LNCAP (cell line): ENCODE results near the gene POLR3GL.

Source experiments
- TF ChIP-seq, protein P1 (sequence below): fragments of 450-650 bp; IDR thresholded peaks from 2 replicates; pipeline ENCODE4 v1.5.1; 2017; ENCODE audit warnings: mild to moderate bottlenecking

POLR3GL gene, protein sequence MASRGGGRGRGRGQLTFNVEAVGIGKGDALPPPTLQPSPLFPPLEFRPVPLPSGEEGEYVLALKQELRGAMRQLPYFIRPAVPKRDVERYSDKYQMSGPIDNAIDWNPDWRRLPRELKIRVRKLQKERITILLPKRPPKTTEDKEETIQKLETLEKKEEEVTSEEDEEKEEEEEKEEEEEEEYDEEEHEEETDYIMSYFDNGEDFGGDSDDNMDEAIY

DNA sequence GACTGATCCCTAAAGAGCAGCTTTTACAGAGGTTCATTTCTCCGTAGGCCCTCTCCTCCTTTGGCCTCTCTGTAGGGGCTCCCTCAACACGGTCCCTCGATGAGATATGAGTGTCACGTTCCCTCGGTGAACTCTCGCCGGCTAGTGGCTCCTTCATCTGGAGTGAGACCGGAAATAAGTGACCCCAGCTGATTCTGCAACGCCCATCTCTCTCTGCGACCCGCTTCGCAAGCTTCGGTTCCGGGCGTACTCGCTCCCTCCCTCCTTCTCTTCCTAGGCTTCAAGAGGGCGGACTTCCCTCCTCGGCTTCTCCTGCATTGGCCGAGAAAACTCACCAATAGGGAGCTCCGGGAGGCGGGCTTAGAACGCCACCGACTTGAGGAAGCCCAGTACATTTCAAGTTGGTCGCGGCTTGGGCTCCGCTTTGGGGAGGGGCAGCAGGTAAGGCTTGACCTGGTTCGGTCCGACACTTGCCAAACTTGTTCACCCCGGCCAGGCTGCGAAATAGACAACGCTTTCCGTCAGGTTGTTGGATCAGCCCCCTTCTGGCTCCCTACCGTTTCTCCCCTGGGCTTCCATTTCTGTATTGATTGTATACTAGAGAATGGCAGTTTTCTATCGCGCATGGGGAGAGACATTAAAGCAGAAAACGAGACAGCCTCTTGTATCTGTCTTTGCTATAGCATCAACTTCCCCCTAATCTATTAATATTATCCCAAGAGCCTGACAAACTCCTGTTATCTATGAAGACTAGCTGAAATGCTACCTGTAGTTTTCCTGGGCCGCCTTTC lies at the start of gene POLR3GL, which contains the start of gene ANKRD34A:
TSS of gene POLR3GL (plus strand) at position 363 of the 791 bp plus-strand sequence. CDS start 10,176 bp downstream, outside the sequence.
TSS of gene ANKRD34A (minus strand) at position 248 of the 791 bp plus-strand sequence. CDS start 2,816 bp downstream, outside the sequence.
- TF ChIP-seq, protein P1, sequence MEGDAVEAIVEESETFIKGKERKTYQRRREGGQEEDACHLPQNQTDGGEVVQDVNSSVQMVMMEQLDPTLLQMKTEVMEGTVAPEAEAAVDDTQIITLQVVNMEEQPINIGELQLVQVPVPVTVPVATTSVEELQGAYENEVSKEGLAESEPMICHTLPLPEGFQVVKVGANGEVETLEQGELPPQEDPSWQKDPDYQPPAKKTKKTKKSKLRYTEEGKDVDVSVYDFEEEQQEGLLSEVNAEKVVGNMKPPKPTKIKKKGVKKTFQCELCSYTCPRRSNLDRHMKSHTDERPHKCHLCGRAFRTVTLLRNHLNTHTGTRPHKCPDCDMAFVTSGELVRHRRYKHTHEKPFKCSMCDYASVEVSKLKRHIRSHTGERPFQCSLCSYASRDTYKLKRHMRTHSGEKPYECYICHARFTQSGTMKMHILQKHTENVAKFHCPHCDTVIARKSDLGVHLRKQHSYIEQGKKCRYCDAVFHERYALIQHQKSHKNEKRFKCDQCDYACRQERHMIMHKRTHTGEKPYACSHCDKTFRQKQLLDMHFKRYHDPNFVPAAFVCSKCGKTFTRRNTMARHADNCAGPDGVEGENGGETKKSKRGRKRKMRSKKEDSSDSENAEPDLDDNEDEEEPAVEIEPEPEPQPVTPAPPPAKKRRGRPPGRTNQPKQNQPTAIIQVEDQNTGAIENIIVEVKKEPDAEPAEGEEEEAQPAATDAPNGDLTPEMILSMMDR, result no peak

DNA sequence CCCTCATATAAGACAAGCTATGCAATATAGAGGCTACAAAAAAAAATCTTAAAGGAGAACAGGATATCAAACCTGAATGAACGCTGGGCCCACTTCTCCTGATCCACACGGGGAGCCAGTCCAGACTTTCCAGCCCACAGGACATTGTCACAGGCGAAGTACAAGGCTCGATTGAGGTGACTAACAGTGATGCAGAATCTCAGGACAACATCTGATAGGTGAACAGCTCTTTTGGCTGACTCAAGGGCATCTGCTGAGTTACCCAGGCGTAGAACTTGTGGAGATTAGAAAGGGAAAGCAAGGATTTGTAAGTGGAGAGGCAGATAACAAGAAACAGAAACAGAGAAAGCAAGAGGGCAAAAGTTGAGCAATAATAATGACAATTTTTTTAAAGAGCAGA lies 47.7 kb upstream of the POLR3GL start:
- TF ChIP-seq, protein P1, result no peak

DNA sequence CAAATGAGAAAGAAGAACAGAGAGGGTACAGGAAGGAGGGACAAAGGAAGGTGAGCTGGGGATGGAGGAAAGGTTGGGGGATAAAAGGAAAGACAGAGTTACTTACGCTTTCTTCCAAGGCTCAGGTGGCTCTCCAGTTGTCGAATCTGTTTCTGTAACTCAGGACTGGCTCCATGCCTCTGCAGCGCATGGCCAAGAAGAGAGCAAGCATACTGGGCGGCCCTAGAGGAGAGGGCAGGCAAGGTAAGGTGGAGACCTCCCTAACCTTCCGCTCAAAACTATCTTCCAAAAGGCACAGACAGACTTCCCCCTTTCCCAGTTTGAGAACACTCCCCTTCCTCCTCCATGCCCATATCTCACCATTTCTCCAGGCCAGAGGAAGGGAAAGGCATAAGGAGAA lies 46.9 kb upstream of the POLR3GL start:
- TF ChIP-seq, protein P1, result no peak

DNA sequence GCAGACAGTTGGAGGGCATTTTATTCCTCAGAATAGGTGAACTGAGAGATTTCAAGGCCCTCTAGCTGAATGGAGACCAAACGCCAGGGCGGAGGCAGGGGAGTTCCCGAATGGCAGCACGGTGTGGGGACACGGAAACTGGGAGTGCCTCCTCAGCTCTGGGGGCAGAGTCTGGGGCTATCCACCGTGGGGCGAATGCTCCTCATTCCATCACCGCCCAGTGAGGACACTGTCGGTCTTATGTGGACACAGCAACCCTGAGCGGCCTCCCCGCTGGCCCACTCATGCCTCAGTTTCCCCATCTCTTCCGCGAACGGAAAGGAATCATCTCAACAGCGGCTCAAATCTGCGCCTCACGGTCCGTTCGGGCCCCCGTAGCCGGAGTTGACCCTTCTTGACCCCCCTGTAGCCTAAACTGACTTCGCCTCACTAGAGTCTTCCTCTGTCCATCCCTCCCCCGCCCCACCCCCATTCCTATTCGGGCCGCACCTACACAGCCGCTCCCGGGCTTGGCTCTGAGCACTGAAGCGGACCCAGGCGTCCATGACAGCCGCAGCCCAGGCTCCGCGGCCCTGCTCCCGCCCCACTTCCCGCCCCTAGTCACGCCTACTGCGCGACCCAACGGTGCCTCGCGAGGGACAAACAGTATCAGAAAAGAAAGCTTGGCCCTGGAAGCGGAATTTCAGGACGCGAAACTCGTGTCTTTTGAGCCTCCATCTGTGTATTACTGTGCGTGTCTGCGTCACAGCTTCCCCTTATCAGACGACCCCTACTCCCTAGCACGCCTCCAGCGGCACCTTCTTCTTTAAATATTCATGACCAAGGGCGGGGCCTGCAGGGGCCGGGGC lies 46.1 kb upstream of the POLR3GL start, which contains the start of gene PEX11B:
TSS of gene PEX11B (minus strand) at position 574 of the 848 bp plus-strand sequence. CDS start at position 545, 29 bp downstream.
- TF ChIP-seq, protein P1, result no peak

DNA sequence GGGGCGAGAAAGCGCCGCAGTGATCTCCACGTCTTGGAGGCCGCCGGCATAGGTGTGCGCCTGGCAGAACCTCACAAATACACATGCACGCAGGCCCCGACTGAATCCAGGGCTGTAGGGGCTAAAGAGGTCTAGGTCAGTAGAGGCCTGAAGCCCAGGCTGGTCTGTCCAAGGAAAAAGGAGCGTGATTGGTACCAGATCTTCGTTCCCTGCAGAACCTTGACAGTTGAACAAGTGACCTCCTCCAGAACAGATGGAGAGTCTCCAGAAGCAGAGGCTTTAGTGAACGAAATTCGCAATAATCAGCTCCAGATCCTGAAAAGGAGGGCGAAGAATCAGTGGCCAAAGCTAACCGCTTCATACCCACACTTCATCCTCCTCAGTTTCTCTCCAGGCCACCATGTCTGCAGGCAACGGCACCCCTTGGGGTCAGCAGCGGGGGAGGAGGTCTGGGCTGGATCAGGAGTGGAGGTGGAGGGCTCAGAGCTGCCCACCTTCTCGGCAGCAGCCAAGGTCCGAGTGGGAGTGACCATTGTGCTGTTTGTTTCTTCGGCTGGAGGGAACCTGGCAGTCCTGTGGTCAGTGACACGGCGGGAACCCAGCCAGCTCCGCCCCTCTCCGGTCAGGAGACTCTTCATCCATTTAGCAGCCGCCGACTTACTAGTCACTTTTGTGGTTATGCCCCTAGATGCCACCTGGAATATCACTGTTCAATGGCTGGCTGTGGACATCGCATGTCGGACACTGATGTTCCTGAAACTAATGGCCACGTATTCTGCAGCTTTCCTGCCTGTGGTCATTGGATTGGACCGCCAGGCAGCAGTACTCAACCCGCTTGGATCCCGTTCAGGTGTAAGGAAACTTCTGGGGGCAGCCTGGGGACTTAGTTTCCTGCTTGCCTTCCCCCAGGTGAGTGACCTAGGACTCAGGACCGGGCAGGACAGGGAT lies 45.2 kb upstream of the POLR3GL start:
- TF ChIP-seq, protein P1, result no peak

DNA sequence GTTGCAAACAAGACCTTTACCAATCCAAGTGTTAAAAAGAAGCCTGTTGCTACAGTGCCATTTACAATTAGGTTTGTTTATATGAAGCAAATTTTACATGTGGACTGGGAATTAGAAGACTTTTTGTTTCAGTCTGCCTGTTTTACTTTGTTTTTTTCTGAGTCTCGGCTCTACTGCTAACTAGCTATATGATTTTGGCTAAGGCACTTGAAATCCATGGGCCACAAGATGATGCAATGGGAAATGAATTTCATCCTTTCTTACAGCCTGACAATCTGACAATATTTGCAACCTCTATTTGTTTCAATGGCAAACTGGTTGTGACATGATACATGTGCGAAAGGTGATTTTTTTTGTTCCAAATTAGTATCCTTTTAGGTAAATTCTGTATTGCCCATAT lies 42.2 kb upstream of the POLR3GL start:
- TF ChIP-seq, protein P1, result no peak
